ENCODE measurements around the gene CFAP45.
A peak's percentile ranks its signal among the peaks of the same experiment; 100 is the strongest.
"Not testable (repeated sequence)": the region's sequence is repeated elsewhere in the genome, so short reads cannot be mapped to it uniquely, and the experiment has no call there.

CFAP45 gene

DNA sequence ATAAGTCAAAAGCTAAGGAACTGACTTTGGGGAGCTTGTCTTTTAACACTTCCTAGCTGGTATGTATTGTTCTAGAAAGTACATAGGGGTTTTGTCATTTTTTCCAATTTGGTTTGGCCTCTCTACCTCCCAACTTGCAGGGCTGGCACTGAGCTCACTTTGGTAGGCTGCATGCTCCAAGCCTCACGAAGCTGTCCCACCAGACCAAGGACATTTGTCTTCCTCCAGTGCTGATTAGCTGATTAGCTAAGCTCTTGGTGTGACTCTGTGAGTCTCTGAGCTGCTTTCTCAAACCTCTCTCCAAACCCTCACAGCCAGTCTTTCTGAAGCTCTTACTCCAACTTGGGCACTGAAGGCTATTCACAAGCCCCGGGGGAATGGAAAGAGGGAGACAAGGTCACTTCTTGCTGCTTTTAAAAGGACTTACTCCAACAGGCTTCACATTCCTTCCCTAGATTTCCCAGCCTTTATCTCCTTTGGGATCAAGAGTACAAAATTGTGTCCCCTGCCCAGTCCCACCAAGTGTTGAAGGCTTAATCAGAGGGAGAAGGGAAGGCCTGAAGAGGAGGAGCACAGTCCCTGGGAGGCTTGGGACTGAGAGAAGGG, 893 bp upstream of the CFAP45 start:
- no peak for DNase-seq

DNA sequence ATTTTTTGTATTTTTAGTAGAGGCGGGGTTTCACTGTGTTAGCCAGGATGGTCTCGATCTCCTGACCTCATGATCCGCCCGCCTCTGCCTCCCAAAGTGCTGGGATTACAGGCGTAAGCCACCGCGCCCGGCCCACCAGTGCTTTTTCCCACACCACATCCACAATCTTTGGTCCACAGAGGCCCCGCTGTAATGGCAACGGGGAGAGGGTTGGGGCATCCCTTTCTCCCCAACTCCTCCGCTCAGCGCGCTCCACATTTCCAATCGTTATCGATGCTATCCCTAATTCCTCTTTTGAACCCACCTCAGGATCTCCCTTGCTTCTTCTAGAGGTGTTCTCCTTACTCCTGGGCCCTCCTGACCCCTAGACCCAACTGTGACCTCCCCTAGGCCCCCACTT, 331 bp downstream of the CFAP45 start:
- DNase-seq = not testable (repeated sequence)

GRCh38 chr1:159898527-159898926, 1.4 kb downstream of the CFAP45 start:
- no peak for DNase-seq

GRCh38 chr1:159897962-159898361, 2.0 kb downstream of the CFAP45 start:
- DNase-seq = no peak

DNA sequence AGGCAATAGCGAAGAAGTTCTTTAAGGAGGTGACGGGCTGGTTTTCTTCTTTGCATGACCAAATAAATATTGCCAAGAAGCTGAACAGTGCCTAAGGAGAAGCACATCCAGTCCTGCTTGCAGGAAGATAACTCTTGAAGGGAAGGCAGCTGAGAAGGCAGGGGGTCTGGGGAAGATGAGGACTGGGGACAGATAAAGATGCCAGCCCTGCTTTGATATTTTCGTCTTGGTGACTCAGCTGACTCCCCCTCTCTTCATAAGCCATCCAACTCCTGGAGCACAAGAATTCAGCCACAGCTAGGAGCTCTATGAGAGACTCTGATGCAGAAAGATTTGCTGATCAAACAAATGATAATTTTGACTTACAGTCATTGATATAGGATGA, 3.4 kb downstream of the CFAP45 start:
- no peak for DNase-seq

DNA sequence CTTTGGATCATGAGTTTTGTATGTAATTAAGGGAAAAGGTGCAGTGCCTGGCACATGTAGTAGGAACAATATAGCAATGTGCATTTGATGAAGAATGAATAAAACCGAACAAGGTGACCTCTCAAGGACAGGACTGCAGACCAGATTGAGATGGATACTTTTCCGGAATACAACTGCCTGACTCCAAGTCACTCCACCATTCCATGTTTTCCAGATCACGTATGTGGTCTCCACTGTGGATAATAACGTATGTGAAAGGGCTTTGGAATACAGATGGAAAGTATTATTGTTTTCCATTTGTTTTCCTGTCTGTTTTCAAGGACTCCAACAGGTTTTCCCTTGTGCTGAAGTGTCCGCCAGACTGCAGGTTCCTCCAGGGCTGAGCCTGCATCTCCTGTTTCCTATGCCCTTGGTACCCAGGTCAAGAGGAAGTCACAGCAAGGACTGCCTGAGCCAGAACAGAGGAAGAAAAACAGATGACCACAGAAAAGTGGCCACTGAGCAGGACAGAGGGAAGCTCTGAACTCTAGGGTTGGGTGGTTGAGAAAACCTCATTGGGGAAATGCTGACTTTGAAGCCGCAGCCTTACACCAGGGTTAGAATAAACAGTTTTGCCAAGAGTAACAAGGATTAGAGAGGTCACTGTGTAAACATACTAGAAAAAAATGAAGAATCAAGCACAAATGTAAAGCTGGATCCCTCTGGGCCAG, 4.0 kb downstream of the CFAP45 start:
- DNase-seq = no peak

GRCh38 chr1:159895286-159895685, 4.7 kb downstream of the CFAP45 start:
- no peak for DNase-seq

DNA sequence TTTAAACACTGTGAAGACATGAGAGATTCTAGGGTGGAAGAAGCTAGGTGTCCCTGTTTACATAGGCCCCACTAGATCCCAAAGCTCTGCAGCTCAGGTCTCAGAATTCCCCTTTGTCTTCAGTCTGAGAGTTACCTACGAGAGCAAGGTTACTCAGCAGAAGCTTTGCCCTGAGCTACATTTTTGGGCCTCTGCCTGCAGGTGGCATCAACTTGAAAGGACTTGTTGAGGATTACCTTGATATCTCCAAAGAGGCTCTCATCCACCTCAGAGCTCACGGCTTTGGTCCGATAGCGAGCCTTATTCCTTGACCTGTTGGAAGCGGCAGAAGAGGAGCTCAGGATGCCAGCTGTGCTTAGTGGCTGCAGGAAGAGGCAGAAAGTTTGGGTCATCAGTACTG, 7.0 kb downstream of the CFAP45 start:
- DNase-seq = no peak

DNA sequence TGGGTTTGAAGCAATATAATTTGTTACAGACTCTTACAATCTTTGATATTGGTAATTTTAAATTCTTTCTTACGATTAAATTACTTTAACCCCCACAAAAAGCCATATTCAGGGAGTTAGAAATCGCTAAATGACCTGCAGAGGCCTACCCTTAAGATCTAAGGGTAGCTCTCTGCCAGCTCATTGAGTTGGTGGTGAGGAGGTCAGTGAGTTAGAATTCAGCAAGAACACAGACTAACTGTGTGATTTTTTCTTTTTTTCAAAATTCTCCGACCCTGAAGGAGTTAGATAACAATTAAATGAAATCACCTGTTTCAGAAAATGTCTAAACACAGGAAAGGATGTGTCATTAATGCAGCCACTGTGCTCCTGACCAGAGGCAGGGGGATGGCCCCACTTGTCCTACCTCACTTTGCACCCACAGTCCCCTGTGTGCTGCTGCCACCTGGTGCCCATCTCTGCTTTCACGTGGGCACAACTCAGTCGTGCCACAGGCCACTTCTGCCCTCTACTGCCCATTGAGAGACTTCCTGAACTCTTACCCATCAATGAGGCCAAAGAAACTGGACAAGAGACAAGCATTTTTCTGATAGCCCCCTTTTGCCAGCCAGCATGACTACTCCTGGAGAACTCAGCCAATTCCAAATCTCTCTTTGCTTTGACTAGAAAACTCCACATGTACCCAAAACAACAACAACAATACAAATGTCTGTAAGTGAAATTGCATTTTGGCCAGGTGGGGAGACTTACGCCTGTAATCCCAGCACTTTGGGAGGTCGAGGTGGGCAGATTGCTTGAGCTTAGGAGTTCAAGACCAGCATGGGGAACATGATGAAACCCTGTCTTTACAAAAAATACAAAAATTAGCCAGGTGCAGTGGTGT, 8.4 kb downstream of the CFAP45 start:
- peak; percentile 55 for DNase-seq

DNA sequence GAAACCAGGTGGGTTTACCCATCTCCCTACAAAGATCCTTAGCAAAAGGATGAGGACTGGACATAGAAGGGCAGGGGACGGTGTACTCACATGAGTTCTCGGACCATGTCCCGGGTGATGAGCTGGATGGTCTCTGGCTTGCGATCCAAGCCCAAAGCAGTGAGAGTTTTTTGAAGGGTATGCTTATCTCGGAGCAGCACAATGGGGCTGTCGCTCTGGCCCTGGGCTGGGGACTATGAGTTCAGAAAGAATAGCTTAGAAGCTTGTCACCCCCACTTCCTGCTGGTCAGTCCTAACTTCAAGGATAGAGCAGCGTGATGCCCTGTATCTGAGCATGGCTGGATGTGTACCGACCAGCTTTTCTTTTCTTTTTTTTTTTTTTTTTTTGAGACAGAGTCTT, 9.6 kb downstream of the CFAP45 start:
- no peak for DNase-seq

- DNase-seq = no peak
These were observed 10.1 kb downstream of the CFAP45 start for GRCh38 chr1:159889821-159890252.

DNA sequence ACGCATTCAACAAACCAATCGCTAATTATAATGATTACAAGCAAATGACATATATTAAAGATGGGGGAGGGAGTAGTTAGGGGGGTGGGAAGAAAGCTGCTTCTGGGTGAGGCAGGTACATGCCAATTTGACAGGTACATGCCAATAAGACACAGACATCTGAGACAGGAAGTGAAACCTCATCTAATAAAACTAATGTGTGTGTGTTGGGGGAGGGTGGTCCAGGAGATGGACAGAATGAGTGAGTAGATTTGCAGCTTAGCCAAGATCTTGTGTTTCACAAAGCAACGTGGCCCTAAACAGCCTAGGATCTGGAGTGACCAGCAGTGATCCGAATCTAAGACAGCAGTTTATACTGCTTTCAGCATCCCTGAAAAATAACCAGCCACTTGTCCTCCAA, 10.8 kb downstream of the CFAP45 start:
- DNase-seq = no peak

GRCh38 chr1:159884296-159884695, 15.7 kb downstream of the CFAP45 start:
- no peak for DNase-seq

DNA sequence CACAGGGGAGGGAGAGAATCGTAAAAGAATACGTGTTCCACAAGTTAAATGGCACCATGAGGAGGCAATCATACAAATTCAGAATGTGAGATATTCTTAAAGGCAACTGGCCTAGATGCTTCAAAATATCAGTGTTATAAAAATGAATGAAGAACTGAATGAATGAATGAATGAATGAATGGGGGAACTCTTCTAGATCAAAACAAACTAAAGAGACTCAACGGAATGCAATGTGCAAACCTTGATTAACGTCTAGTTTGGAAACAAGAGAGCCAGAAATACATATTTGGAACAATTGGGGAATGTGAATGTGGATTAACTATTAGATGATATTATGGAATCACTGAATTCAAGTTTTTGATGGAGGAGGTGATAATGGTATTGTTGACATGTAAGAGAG, 16.8 kb downstream of the CFAP45 start:
- DNase-seq = no peak

DNA sequence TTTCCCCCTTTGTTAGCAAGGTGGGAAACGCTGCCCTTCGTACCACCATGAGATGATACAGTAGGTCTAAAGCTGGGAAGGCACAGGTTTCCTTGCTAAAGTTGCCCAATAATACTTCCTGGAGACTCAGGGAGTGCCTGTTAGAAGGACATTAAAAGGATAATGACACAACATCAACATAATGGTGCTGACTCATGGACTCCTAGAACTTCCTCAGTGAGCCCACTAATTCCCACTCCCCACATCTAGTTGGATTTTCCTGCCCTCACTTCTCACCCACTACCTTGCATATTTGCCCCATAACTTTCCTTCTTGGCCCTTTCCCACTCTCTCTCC, 17.5 kb downstream of the CFAP45 start:
- DNase-seq = no peak

DNA sequence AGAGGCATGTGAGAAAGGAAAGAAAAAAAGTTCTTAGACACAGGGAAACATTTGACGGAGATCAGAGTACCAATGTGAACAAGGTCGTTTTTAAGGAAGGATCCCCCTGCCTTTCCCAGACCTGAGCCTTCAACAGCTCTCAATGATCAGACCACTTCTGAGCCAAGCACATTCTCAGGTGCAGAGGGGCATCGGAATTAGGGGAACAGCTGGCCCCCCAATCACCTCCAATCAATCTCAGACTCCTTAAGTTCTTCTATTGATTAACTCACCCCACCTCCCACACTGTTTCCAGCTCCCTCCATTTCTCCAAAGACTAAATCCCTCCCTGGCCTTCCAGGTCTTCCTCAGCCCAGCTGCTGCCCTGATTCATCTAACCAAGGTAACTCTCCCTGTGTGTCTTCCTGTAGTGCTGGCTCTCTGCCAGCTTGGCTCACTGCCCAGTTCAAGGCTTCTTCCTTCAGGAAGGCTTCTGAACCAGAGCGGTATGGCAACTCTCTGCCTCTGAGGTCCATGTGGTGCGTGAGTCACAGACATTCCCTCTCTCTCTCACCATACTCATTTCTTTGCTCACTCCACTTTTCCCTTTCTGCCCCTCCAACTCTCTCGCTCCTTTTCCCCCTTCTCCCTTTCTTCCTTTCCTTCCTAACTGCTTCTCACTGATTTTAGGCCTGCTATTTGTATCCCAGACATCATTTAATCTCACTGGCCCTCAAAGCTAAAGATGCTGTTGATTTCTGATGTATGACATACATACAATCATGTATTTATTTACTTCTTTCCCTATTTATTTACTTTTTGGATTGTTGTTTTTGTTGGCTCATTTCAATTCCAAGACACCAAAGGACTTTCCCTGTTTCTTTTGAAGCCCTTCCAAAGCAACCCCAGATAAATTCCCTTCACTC, 18.1 kb downstream of the CFAP45 start:
- peak; percentile 15 for DNase-seq

DNA sequence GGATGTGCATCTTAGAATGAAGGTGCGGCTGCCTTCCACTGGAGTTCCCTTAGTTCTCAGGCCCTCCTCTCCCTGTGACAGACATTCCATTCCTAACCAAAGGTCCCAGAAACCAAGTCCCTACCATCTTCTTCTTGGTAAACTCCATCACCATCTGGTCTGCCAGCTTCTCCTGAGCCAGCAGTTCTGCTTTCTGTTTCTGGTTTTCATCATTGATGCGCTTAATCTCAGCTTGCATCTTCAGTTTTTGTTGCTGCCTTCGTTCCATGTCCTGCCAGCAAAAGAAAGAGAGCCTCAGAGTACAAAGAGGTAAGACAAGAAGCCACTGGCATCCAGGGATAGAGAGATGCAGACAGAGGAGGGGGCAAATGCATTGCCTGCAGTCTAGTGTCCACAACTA, 19.5 kb downstream of the CFAP45 start:
- DNase-seq = no peak

GRCh38 chr1:159879977-159880376, 20.0 kb downstream of the CFAP45 start:
- DNase-seq = no peak

- no peak for DNase-seq
These were observed 20.8 kb downstream of the CFAP45 start for GRCh38 chr1:159879136-159879535.

DNA sequence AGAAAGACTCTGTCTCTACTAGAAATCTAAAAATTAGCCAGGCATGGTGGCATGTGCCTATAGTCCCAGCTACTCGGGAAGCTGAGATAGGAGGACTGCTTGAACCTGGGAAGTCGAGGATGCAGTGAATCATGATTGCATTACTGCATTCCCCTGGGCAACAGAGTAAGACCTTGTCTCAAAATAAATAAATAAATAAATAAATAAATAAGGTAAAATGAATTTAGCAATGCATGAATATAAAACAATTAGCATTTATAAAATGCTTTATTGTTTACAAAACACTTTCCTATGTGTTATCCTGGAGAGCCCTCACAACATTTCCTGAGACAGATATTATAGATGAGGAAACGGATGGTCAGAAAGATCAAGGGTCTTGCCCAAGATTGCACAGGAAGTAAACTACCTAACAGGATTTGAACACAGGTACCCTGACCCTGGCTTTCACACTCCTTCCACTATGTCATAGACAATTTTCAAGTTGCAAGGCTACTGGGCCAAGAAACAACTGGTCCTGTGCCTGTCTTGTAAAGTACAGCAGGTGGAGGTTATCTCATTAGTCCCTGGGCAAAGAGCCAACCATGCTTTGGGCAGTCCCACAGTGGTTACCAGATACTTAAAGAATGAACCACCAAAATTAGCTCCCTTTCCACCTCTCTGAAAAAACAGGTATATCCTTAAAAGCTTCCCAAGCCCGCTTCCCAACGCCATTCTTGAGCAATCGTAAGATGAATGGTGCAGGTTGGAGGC, 22.1 kb downstream of the CFAP45 start:
- no peak for DNase-seq

- DNase-seq = no peak
These were observed 26.3 kb downstream of the CFAP45 start for GRCh38 chr1:159873530-159874143.

DNA sequence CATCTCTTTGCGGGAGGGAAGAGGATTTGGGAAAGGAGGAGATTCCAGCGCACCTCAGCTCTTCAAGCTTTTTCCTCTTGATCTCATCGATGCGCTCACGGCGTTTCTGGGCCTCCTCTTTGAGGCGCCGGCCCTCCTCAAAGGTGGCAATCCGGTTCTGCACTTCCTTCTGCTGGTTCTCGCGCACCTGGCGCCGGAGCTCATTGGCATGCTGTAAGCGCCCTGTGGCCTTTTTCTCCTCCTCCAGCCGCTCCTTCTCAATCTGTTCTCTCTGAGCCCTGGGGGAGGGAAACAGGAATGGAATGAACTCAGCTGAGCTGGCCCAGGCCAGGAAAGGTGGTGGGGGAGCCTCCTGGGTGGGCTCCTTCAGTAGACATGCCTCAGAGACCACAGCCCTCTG, 27.1 kb downstream of the CFAP45 start:
- no peak for DNase-seq
